ENCODE data around the gene ZNF516. TPM values are rescaled to one million over a fixed set of nuclear protein-coding genes. Genes with fewer than 3 reads are reported as not detected.
A peak's percentile ranks its signal among the peaks of the same experiment; 100 is the strongest.

Gene ZNF516
- total and polyA plus RNA-seq, 2 experiments from 2014 or later: 17.0 to 78.6 TPM

DNA sequence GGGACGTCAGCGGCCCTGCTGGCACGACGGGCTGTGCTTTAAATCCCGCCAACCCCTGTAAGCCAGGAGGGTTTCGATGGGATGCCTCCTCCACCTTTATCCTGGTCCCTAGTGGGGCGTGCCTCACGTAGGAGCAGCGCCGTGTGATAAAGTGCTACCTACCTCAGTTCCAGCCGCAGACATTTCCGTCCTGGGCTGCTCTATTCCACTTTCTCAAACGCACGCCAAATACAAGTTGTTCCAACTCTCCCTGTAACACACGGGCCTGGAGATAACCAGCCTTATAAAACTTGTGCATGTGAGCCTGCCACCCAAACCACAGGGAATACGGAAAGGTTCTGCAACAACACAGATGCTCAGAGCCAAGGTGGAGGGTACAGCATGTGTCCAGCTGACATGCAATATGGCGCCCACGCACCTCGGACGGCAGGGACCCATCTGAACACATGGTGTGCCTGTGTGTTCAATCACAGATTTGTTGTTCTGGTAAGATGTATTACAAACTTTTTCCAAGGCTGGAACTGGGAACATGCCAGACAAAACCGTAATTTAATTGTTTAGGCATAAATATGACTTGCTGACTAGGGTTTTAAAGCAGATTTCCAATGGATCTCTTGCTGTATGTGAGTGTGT lies 47.7 kb downstream of the ZNF516 start:
- H3K27me3 ChIP-seq: no peaks in the 10 kb centered on the region
- no peaks in the 10 kb centered on the region for H3K36me3 ChIP-seq
- no peaks in the 10 kb centered on the region for H3K9me3 ChIP-seq (ENCODE audit: low read depth)
- H3K4me3 ChIP-seq: no peak overlapping the region
- TF ChIP-seq, protein P1, sequence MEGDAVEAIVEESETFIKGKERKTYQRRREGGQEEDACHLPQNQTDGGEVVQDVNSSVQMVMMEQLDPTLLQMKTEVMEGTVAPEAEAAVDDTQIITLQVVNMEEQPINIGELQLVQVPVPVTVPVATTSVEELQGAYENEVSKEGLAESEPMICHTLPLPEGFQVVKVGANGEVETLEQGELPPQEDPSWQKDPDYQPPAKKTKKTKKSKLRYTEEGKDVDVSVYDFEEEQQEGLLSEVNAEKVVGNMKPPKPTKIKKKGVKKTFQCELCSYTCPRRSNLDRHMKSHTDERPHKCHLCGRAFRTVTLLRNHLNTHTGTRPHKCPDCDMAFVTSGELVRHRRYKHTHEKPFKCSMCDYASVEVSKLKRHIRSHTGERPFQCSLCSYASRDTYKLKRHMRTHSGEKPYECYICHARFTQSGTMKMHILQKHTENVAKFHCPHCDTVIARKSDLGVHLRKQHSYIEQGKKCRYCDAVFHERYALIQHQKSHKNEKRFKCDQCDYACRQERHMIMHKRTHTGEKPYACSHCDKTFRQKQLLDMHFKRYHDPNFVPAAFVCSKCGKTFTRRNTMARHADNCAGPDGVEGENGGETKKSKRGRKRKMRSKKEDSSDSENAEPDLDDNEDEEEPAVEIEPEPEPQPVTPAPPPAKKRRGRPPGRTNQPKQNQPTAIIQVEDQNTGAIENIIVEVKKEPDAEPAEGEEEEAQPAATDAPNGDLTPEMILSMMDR (IDR thresholded peaks at IDR 0.05; ENCODE audit: low read depth, low read length): no peak
- no peak overlapping the region for H3K27ac ChIP-seq
- H3K4me1 ChIP-seq (ENCODE audit: low read depth): peaks cover 54% of the 10 kb centered on the region
- DNase-seq (ENCODE audit: low read depth in 1 of 2, low spot score in 1 of 2): no peak

DNA sequence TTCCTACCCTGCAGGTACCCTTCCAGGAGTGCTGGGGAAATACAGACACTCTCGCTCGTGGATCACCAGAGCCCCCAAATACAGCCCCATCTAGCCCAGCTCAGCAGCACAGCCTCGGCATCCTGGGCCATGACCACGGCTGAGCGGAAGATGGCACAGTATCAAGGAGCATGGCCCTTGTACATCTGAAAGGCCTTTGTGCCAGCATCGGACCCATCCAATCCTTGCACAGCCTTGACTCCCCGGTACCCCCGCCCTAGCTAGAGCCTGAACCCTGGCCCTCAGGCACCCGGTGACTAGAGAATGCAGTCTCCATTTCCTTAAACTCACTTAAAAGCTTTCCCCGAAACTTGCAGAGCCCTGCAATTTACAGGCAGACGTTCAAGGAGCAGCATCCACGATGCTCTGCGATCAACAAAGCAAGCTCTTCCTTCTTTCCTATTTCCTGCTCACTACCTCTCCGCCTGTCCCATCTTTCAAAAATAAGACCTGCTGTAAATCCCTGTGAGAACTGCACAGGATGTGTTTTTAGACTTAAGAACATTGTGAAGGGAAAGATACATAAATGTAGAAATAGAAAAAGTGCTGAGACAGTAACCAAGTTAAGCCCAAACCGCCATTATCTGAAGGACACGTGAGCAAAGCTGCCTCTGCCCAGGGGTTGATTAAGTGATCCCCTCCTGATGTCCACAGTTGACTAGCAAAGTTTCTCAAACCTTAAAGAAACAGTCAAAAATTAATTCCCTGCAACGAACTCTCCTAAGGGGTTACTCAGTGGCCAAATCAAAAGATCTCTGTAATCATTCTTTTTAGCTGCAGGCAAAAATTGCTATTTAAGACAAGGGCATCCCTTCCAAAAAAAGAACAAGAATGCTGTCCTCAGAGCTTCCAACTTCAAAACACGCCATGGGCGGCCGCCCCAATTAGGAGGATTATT lies 48.5 kb downstream of the ZNF516 start:
- H3K27me3 ChIP-seq: no peaks in the 10 kb centered on the region
- TF ChIP-seq, protein P1 (IDR thresholded peaks at IDR 0.05; ENCODE audit: low read depth, low read length): no peak
- DNase-seq (ENCODE audit: low read depth in 1 of 2, low spot score in 1 of 2): no peak
- peak overlapping the region; percentile 23 for H3K27ac ChIP-seq
- H3K4me3 ChIP-seq: no peak overlapping the region
- H3K4me1 ChIP-seq (ENCODE audit: low read depth): peaks cover 46% of the 10 kb centered on the region
- peaks cover 8% of the 10 kb centered on the region for H3K36me3 ChIP-seq
- H3K9me3 ChIP-seq (ENCODE audit: low read depth): no peaks in the 10 kb centered on the region

DNA sequence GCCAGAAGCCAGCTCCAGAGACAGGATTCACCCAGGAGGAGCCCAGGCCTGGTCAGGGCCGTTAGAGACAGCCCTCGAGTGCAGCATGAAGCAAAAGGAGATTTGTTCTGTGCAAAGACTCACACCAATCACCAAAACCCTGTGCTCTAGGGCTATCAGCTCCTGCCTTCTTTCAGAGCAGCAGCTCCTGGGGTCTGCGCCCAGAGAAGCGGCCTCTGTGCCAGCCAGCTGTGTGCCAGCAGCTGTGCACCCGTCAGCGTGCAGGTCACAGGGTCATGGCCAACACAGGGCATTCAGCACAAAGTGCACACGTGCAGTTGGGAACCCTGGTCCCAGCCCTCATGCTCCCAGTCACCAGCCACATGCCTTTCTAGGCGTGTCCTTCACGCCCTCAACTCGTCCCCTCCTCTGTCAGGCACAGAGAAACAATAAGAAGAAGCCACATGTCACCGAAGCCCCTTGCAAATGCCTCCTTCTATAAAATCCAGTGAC lies 49.3 kb downstream of the ZNF516 start:
- H3K4me3 ChIP-seq: no peak overlapping the region
- DNase-seq (ENCODE audit: low read depth in 1 of 2, low spot score in 1 of 2): no peak
- peaks cover 12% of the 10 kb centered on the region for H3K36me3 ChIP-seq
- no peaks in the 10 kb centered on the region for H3K27me3 ChIP-seq
- TF ChIP-seq, protein P1 (IDR thresholded peaks at IDR 0.05; ENCODE audit: low read depth, low read length): no peak
- H3K4me1 ChIP-seq (ENCODE audit: low read depth): peaks cover 39% of the 10 kb centered on the region
- no peaks in the 10 kb centered on the region for H3K9me3 ChIP-seq (ENCODE audit: low read depth)
- H3K27ac ChIP-seq: peak overlapping the region; percentile 57

DNA sequence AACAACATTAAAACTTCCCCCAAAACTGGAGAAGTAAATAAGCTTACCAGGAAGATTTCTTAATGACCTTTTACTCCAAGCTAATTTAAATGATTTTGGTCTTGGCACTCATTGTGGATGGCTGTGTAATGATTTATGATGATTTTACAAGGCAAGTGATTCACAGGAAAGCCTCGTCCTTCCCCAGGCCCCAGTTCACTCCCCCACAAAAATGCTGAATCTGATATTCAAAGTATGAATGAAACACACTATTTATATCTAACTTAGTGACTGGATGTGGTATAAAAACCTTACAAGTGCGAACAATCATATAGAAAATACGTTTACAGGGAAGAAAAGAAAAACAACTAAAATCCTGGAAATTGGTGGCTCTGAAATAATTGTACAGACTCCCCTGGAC lies 49.8 kb downstream of the ZNF516 start:
- H3K4me3 ChIP-seq: no peak overlapping the region

DNA sequence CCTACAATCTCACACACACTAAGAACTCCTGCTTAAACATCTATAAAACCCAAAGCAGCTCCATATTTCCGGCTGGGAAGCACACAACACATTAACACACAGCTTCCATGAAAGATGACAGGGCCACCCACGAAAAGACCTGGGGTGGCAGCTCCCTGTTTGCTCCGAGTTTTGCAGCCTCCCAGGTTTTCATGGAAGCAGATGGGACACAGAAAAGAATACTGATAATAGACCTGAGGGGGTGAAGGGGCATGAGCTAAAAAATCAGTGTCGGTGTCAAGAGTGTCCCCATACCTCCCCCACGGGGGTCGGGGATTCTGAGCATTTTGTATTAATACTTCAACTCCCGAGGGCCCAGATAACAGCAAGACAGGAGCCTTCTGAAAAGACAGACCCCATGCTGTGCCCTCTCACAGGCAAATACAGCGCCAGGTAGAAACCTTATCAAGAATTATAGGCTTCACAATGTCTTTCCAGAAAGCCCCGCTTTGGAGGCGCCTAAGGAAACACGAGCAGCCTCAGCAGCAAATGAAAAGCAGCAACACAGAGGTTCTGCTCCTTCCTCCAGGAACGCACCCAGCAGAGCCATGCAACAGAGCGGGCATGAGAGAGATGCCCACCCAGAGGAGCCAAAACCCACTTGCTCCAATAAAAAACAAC lies 50.5 kb downstream of the ZNF516 start:
- DNase-seq (ENCODE audit: low read depth in 1 of 2, low spot score in 1 of 2): no peak
- H3K27me3 ChIP-seq: no peaks in the 10 kb centered on the region
- H3K4me1 ChIP-seq (ENCODE audit: low read depth): peaks cover 28% of the 10 kb centered on the region
- TF ChIP-seq, protein P1 (IDR thresholded peaks at IDR 0.05; ENCODE audit: low read depth, low read length): no peak
- H3K4me3 ChIP-seq: no peak overlapping the region
- no peaks in the 10 kb centered on the region for H3K9me3 ChIP-seq (ENCODE audit: low read depth)
- peaks cover 21% of the 10 kb centered on the region for H3K36me3 ChIP-seq
- no peak overlapping the region for H3K27ac ChIP-seq

More for the DNA sequence above, 49.8 kb downstream of the ZNF516 start:
- H3K9me3 ChIP-seq (ENCODE audit: low read depth): no peaks in the 10 kb centered on the region
- H3K27ac ChIP-seq: peak overlapping the region; percentile 57
- H3K36me3 ChIP-seq: peaks cover 14% of the 10 kb centered on the region
- H3K27me3 ChIP-seq: no peaks in the 10 kb centered on the region
- TF ChIP-seq, protein P1 (IDR thresholded peaks at IDR 0.05; ENCODE audit: low read depth, low read length): no peak
- DNase-seq (ENCODE audit: low read depth in 1 of 2, low spot score in 1 of 2): peak in 1 of 2 donors; percentile 85
- H3K4me1 ChIP-seq (ENCODE audit: low read depth): peaks cover 34% of the 10 kb centered on the region
